ENCODE results near the gene SAMD8.

DNA sequence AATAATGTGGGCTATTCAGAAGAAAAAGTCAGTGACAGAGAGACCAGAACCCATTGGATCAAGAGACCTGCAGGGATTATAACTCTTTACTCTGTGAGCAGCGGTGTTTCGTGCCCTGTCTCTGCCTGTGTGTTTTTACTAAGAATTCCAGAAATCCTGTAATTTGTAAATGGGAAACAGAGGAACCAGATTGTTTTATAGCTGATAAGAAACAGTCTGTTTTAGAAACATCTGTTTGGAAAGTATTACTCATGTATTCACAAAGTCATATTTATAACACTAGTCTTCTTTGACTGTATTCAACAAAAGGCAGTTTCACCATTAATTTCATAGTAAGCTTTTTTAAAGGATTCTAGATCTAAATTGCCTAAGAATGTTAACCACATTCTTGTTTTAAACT, 69.1 kb downstream of the SAMD8 start:
- TF ChIP-seq POLR2A (IDR thresholded peaks at IDR 0.05), result no peak
- no peak for TF ChIP-seq CTCF (IDR thresholded peaks at IDR 0.05)
